A673 (cell line): ENCODE measurements around the gene PIGH. TPM values are rescaled to one million over a fixed set of nuclear protein-coding genes. Genes with fewer than 3 reads are reported as not detected.

ENCODE experiments used
- BruUV-seq: library from RNA; stranded (reverse); fragments of 400-500 nt; replicated peaks from 2 replicates; lab custom pipeline; 2021; lab: Mats Ljungman, UMichigan
- CTCF ChIA-PET: fragments of 300-600 bp; sonication (Branson Sonifier 250); formaldehyde crosslinking; loops from one replicate; lab custom pipeline; 2022; ENCODE audit warnings: antibody characterized with exemption; lab: Charles Lee
- POLR2A ChIA-PET: fragments of 300-600 bp; sonication (Branson Sonifier 250); formaldehyde crosslinking; loops from one replicate; lab custom pipeline; 2022; ENCODE audit warnings: antibody characterized with exemption; ENCODE audit not compliant: low non-redundant PET; lab: Charles Lee
- DNase-seq: peaks from one replicate; pipeline ENCODE4 v3.0.0-alpha.2; 2015; ENCODE audit warnings: low spot score
- H3K27ac ChIP-seq: fragments of 200-600 bp; sonication (generic); 2 replicates; pipeline ENCODE4 v1.5.1; 2016; ENCODE audit warnings: mixed run types, low read depth, mild to moderate bottlenecking, mixed read lengths, antibody characterized with exemption, low read length; ENCODE audit not compliant: poor library complexity, severe bottlenecking
- H3K27me3 ChIP-seq: fragments of 200-600 bp; sonication (generic); replicated peaks from 2 replicates; pipeline ENCODE4 v1.6.1; 2017; ENCODE audit warnings: mixed run types, low read depth, mild to moderate bottlenecking, mixed read lengths, antibody characterized with exemption, low read length; ENCODE audit not compliant: insufficient read depth, poor library complexity
- H3K36me3 ChIP-seq: fragments of 200-600 bp; sonication (generic); 2 replicates; pipeline ENCODE4 v1.6.1; 2016; ENCODE audit warnings: mixed run types, mild to moderate bottlenecking, mixed read lengths, antibody characterized with exemption, low read length; ENCODE audit not compliant: insufficient read depth, poor library complexity, severe bottlenecking
- H3K4me1 ChIP-seq: fragments of 200-600 bp; sonication (generic); 2 replicates; pipeline ENCODE4 v1.6.1; 2017; ENCODE audit warnings: mixed run types, mild to moderate bottlenecking, mixed read lengths, antibody characterized with exemption, low read length; ENCODE audit not compliant: insufficient read depth, poor library complexity, severe bottlenecking
- H3K4me3 ChIP-seq: fragments of 200-600 bp; sonication (generic); 2 replicates; pipeline ENCODE4 v1.5.1; 2016; ENCODE audit warnings: low read depth, mixed run types, mild to moderate bottlenecking, mixed read lengths, low read length; ENCODE audit not compliant: poor library complexity, severe bottlenecking
- H3K9me3 ChIP-seq: fragments of 200-600 bp; sonication (generic); 2 replicates; pipeline ENCODE4 v1.6.1; 2016; ENCODE audit warnings: mixed run types, low read depth, mild to moderate bottlenecking, mixed read lengths, antibody characterized with exemption, low read length; ENCODE audit not compliant: poor library complexity, severe bottlenecking
- EZH2 ChIP-seq: fragments of 200-600 bp; sonication (generic); IDR thresholded peaks from 2 replicates; pipeline ENCODE4 v1.6.1; 2017; ENCODE audit warnings: borderline replicate concordance, low read depth, mild to moderate bottlenecking, mixed read lengths, antibody characterized with exemption, low read length; ENCODE audit not compliant: poor library complexity, severe bottlenecking
- intact Hi-C: fragments of 100-400 bp; cut with micrococcal nuclease; formaldehyde crosslinking; loops from one replicate; pipeline ENCODE4 v1.10.0; 2022; ENCODE audit not compliant: unreplicated experiment
- total RNA-seq: library from RNA; stranded (reverse); gene quantifications from 2 replicates; pipeline ENCODE4 v1.2.3, GENCODE V29; 2021
- TF ChIP-seq, protein P1 (sequence below): fragments of 300-800, 200-600 bp; sonication (generic); conservative IDR thresholded peaks from 2 replicates; pipeline ENCODE4 v1.5.1; 2017; ENCODE audit warnings: low read depth, mild to moderate bottlenecking, antibody characterized with exemption, low read length, moderate library complexity, mixed read lengths

Gene PIGH
- total RNA-seq, 1 experiment from 2014 or later = 25.7 TPM

DNA sequence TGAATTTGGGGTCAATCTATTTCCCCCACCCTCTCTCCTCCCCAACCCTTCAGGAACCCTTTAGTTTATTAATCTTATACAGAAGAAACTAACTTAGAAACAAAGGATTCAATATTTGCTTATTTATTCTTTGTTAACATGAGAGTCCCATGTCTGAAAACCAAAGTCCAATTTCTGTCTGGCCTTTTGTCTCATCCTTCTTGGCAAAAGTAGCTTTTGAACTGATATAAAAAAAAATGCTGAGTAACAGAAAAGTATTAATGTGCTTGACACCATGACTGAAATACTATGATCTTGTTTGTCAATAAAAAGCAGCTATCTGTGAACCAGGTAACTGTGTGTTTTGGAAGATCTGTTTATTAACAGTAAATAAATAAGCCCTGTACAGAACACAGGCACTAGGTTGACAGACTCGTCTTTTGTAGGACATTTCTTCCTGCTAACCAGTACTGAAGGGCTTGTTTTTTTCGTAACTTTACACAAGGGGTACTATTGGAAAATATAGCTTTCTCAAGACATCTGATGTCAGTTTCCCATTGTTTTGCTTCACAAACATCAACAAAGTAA is 10.8 kb downstream of the PIGH start:
- H3K36me3 ChIP-seq = peaks cover 13% of the 10 kb centered on the region
- TF ChIP-seq, protein P1, sequence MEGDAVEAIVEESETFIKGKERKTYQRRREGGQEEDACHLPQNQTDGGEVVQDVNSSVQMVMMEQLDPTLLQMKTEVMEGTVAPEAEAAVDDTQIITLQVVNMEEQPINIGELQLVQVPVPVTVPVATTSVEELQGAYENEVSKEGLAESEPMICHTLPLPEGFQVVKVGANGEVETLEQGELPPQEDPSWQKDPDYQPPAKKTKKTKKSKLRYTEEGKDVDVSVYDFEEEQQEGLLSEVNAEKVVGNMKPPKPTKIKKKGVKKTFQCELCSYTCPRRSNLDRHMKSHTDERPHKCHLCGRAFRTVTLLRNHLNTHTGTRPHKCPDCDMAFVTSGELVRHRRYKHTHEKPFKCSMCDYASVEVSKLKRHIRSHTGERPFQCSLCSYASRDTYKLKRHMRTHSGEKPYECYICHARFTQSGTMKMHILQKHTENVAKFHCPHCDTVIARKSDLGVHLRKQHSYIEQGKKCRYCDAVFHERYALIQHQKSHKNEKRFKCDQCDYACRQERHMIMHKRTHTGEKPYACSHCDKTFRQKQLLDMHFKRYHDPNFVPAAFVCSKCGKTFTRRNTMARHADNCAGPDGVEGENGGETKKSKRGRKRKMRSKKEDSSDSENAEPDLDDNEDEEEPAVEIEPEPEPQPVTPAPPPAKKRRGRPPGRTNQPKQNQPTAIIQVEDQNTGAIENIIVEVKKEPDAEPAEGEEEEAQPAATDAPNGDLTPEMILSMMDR = no peak
- no peak for TF ChIP-seq EZH2
- ChIA-PET CTCF (no interaction called here), POLR2A (no interaction called here)
- no peak overlapping the region for H3K27ac ChIP-seq
- DNase-seq = no peak
- intact Hi-C loops = no loop called here
- H3K9me3 ChIP-seq = no peaks in the 10 kb centered on the region
- H3K27me3 ChIP-seq = no peaks in the 10 kb centered on the region
- H3K4me3 ChIP-seq = no peak overlapping the region
- no peaks in the 10 kb centered on the region for H3K4me1 ChIP-seq
- TSS peak; percentile 53 for BruUV-seq

DNA sequence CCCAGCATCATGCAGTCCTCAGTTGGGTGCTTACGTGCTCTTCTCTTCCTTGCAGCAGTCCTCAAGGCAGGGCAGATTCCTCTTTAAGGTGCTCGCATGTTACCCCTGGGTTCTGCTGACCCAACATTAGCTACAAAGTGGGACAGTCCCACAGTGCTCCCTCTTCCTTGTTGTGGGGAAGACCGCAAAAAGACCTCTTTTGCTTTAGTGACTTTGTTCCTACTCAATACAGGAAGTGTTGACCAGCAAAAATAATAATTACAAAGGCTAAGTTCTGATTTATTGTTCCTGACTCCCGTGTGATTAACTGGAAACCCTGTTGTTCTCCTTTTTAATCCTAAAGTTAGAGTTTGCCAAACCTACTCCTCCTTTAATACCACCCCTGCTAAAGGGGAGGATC is 13.7 kb downstream of the PIGH start:
- Histone ChIP-seq H3K4me3 (no peak overlapping the region), H3K9me3 (no peaks in the 10 kb centered on the region), H3K27ac (no peak overlapping the region), H3K36me3 (peaks cover 7% of the 10 kb centered on the region), H3K27me3 (no peaks in the 10 kb centered on the region), H3K4me1 (no peaks in the 10 kb centered on the region)
- ChIA-PET POLR2A (no interaction called here), CTCF (no interaction called here)
- no peak for DNase-seq
- no TSS peak for BruUV-seq
- intact Hi-C loops = no loop called here
- no peak for TF ChIP-seq EZH2
- TF ChIP-seq, protein P1 = no peak

DNA sequence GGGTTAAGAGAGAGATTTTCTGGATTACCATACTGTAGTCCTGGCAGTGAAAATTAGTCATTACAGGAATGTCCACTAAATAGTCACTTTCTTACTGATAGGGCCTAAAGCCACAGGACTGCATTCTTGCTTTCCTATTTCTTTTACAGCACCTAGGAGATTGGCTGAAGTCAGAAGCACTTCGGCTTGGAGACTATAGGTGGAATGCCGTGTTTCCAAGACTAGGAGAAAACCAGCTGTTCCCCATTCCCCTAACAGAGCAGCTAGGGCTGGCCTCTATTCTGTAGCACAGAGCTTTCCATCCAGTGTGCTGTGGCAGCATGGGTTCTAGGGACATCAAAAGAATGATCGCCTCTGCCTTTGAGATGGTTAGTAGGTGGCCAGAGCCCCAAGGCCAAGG is 15.1 kb downstream of the PIGH start:
- BruUV-seq = no TSS peak
- no peak for DNase-seq
- intact Hi-C loops = loop anchor here (1.0 kb wide), 2 partner anchors 82 to 119 kb away; no protein-coding TSS in a partner anchor
- CTCF ChIA-PET = interaction anchor here (2.0 to 2.1 kb wide), 2 partner anchors 82 to 119 kb away, joined by 11 to 23 read pairs; no protein-coding TSS in a partner anchor
- no peaks in the 10 kb centered on the region for H3K4me1 ChIP-seq
- no peak overlapping the region for H3K4me3 ChIP-seq
- peaks cover 7% of the 10 kb centered on the region for H3K36me3 ChIP-seq
- H3K9me3 ChIP-seq = no peaks in the 10 kb centered on the region
- POLR2A ChIA-PET = no interaction called here
- no peak overlapping the region for H3K27ac ChIP-seq
- no peaks in the 10 kb centered on the region for H3K27me3 ChIP-seq
- TF ChIP-seq EZH2 = no peak
- TF ChIP-seq, protein P1 = no peak
